ENCODE results near the gene NMT1. TPM values are rescaled to one million over a fixed set of nuclear protein-coding genes. Genes with fewer than 3 reads are reported as not detected.

The NMT1 gene
- total and polyA plus RNA-seq, 2 of the 13 experiments (the other 11 are each of a cell fraction or from before 2014, with no cell fraction given) = 75.7 to 142 TPM

GRCh38 chr17:45136846-45137560 lies 75.9 kb downstream of the NMT1 start:
- ChIA-PET POLR2A (interaction anchor here (1.3 to 7.1 kb wide), 7 partner anchors 13 to 94 kb away, joined by 3 to 217 read pairs (median 35); partner anchors contain the start of genes HEXIM1 and HEXIM2), CTCF (ENCODE audit: low intra/inter-chr PET ratio, low total read pairs) (interaction anchor here (2.4 to 4.9 kb wide), 2 partner anchors 62 to 94 kb away, joined by 31 to 303 read pairs; no protein-coding TSS in a partner anchor)
- H3K27me3 ChIP-seq (ENCODE audit: control insufficient read depth in 1 of 2, insufficient read depth in 2 of 2, low read length in 2 of 2) = no peaks in the 10 kb centered on the region
- FAIRE-seq = no peak
- H3K4me2 ChIP-seq (ENCODE audit: low read depth, low read length) = peak overlapping the region; percentile 100
- no peak for ATAC-seq
- H4K20me1 ChIP-seq (ENCODE audit: insufficient read depth, low read length) = no peaks in the 10 kb centered on the region
- peak overlapping the region; percentile 84; the same call in 1 of the 2 replicates for H3K9ac ChIP-seq (ENCODE audit: insufficient read depth, low read depth, low read length)
- no peak for DNase-seq (ENCODE audit: low spot score)
- peaks cover 29% of the 10 kb centered on the region for H3K4me1 ChIP-seq (ENCODE audit: insufficient read depth, low read length)
- H3K4me3 ChIP-seq (replicated peaks in 1 of 3; ENCODE audit: insufficient read depth in 1 of 3, low read depth in 2 of 3, low read length in 3 of 3) = peak overlapping the region in 2 of 3 experiments; percentile 78 to 83; a peak in 3 of 6 replicates
- WGBS (ENCODE audit: low lambda C conversion rate) = 83% methylated on average over 12 of the region's 12 CpGs
- intact Hi-C loops (cut with micrococcal nuclease; ENCODE audit: unreplicated experiment) (loop anchor here (5.0 kb wide), 1 partner anchor 95 kb away; no protein-coding TSS in a partner anchor), in situ Hi-C loops (cut with HindIII; ENCODE audit: extremely low pct_ligation_motif_present, low pct_unique_long_range_greater_than_20kb) (loop anchor here (10.0 kb wide), 1 partner anchor 238 kb away; no protein-coding TSS in a partner anchor)
- 0 out of 2 replicates have a peak, but pooled peaks have one; percentile 3 for TF ChIP-seq KLF13 (CRISPR knock-in tag; IDR thresholded peaks at IDR 0.05)
- TF ChIP-seq AGO2 (optimal IDR thresholded peaks at IDR 0.05; ENCODE audit: low read depth, low read length) = peak; percentile 36
- TF ChIP-seq PATZ1 (CRISPR knock-in tag; IDR thresholded peaks at IDR 0.05) = 0 out of 2 replicates have a peak, but pooled peaks have one; percentile 7
- peak; percentile 33; the same call in 1 of the 2 replicates for TF ChIP-seq POLR2G (IDR thresholded peaks at IDR 0.05; ENCODE audit: low read depth, low read length)
- no peak for TF ChIP-seq AGO1 (IDR thresholded peaks at IDR 0.05; ENCODE audit: low read depth, low read length, poor library complexity, severe bottlenecking)
- TF ChIP-seq ZBTB38 (CRISPR knock-in tag; IDR thresholded peaks at IDR 0.05) = no peak
- TF ChIP-seq ZNF605 (CRISPR knock-in tag; IDR thresholded peaks at IDR 0.05) = 0 out of 2 replicates have a peak, but pooled peaks have one; percentile 0
- H2AFZ ChIP-seq (ENCODE audit: low read length) = no peak overlapping the region
- H3K36me3 ChIP-seq (replicated peaks in 1 of 2; ENCODE audit: control insufficient read depth in 1 of 2, insufficient read depth in 2 of 2, low read length in 2 of 2) = peaks cover 2 to 5% of the 10 kb centered on the region in 2 experiments; a peak in 4 of 5 replicates
- no peak overlapping the region for H3K27ac ChIP-seq (ENCODE audit: extremely low read length, insufficient read depth, low read length)
- H3K9me3 ChIP-seq (ENCODE audit: low read length) = no peaks in the 10 kb centered on the region
- BruUV-seq (replicated peaks) = no TSS peak
- peaks cover 16% of the 10 kb centered on the region for H3K79me2 ChIP-seq (ENCODE audit: insufficient read depth, low read length)

Data from HepG2 (cell line).